Vagina (tissue), 2 donors: ENCODE results near the gene SDHAF3.

ENCODE experiments used
- POLR2A ChIP-seq, 2 donors: fragments of 450-650 bp; IDR thresholded peaks; one replicate each; pipeline ENCODE4 v1.6.1; 2017; ENCODE audit warnings: antibody characterized with exemption in 2 of 2, mild to moderate bottlenecking in 2 of 2, moderate library complexity in 2 of 2
- POLR2AphosphoS5 ChIP-seq, 2 donors: sonication (generic); formaldehyde crosslinking; IDR thresholded peaks; one replicate each; pipeline ENCODE4 v1.9.0; 2017; ENCODE audit warnings: antibody characterized with exemption in 2 of 2, mild to moderate bottlenecking in 2 of 2, low read depth in 1 of 2; ENCODE audit not compliant: insufficient read depth in 1 of 2
- TF ChIP-seq, protein P1 (sequence below), 3 experiments: fragments of 450-650 bp in 2 of 3; fragments of 200-600 bp in 1 of 3; sonication (generic) in 1 of 3; IDR thresholded peaks; one replicate each; pipeline ENCODE4 v1.5.1; 2017 to 2019; ENCODE audit warnings: antibody characterized with exemption in 3 of 3, mild to moderate bottlenecking in 2 of 3, moderate library complexity in 2 of 3

DNA sequence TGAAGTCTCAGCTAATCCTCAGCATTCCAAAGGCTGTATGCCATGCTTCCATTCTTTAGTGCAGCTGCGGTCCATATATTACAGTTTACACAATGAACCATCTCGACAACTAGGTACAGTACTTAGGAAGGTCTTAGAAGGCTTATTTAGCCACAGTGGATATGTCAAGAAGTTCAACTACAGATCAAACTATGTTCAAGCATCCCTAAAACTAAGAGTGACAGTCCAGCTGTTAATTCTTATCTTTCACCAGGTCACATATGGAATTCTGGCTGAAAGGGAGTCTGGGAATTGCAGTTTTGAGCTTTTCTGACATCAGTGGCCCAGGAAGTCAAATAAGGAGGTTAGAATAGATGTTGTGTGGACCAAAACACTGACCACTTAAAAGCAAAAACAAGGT lies 106.8 kb downstream of the SDHAF3 start:
- TF ChIP-seq POLR2A (IDR thresholded peaks at IDR 0.05) = no peak
- TF ChIP-seq POLR2AphosphoS5 (IDR thresholded peaks at IDR 0.05; ENCODE audit: insufficient read depth in 1 of 2, low read depth in 1 of 2) = no peak
- TF ChIP-seq, protein P1, sequence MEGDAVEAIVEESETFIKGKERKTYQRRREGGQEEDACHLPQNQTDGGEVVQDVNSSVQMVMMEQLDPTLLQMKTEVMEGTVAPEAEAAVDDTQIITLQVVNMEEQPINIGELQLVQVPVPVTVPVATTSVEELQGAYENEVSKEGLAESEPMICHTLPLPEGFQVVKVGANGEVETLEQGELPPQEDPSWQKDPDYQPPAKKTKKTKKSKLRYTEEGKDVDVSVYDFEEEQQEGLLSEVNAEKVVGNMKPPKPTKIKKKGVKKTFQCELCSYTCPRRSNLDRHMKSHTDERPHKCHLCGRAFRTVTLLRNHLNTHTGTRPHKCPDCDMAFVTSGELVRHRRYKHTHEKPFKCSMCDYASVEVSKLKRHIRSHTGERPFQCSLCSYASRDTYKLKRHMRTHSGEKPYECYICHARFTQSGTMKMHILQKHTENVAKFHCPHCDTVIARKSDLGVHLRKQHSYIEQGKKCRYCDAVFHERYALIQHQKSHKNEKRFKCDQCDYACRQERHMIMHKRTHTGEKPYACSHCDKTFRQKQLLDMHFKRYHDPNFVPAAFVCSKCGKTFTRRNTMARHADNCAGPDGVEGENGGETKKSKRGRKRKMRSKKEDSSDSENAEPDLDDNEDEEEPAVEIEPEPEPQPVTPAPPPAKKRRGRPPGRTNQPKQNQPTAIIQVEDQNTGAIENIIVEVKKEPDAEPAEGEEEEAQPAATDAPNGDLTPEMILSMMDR (IDR thresholded peaks at IDR 0.05) = no peak
